SK-N-SH (cell line): ENCODE data around the gene ATP2A3. TPM values are rescaled to one million over a fixed set of nuclear protein-coding genes. Genes with fewer than 3 reads are reported as not detected.

Experiments
- CTCF ChIA-PET: fragments of 300-600, 350-600 bp; formaldehyde crosslinking; extraction: SDS; loops from one replicate; lab custom pipeline; 2021; lab: Yijun Ruan, JAX
- POLR2A ChIA-PET: fragments of 350-600 bp; sonication (Branson Sonifier 250); formaldehyde crosslinking; extraction: SDS; loops from one replicate; lab custom pipeline; 2020; ENCODE audit warnings: antibody characterized with exemption, inconsistent platforms; lab: Yijun Ruan, JAX
- DNase-seq: peaks from one replicate; pipeline ENCODE4 v3.0.0; 2012
- H2AFZ ChIP-seq: fragments of 200-600 bp; sonication (generic); 2 replicates; pipeline ENCODE4 v1.8.1; 2016; ENCODE audit warnings: antibody characterized with exemption, mild to moderate bottlenecking, low read depth
- H3F3A ChIP-seq: fragments of 200-600 bp; sonication (generic); replicated peaks from 2 replicates; pipeline ENCODE3; 2016; ENCODE audit warnings: antibody characterized with exemption, mild to moderate bottlenecking; ENCODE audit not compliant: insufficient read depth
- H3K27ac ChIP-seq, 2 experiments: fragments of 200-500 bp in 1 of 2; fragments of 200-600 bp in 1 of 2; sonication (Bioruptor generic) in 1 of 2; sonication (generic), shearing (Covaris generic) in 1 of 2; 2 replicates each; pipeline versions ENCODE4 v1.5.1 to v1.6.1; 2014 to 2016; ENCODE audit warnings: low read depth in 2 of 2, inconsistent platforms in 1 of 2, low read length in 1 of 2, mild to moderate bottlenecking in 1 of 2, mixed read lengths in 1 of 2
- H3K27me3 ChIP-seq: fragments of 200-600 bp; sonication (generic), shearing (Covaris generic); 2 replicates; pipeline ENCODE4 v1.6.1; 2016; ENCODE audit warnings: mixed run types; ENCODE audit not compliant: insufficient read depth
- H3K36me3 ChIP-seq, 2 experiments: fragments of 200-500 bp in 1 of 2; fragments of 200-600 bp in 1 of 2; sonication (Bioruptor generic) in 1 of 2; sonication (generic) in 1 of 2; replicated peaks in 1 of 2; 2 replicates each; pipeline versions ENCODE3 to v1.5.1; 2014 to 2016; ENCODE audit warnings: low read length in 1 of 2, mild to moderate bottlenecking in 1 of 2; ENCODE audit not compliant: insufficient read depth in 2 of 2, control insufficient read depth in 1 of 2
- H3K4me1 ChIP-seq, 2 experiments: fragments of 200-500 bp in 1 of 2; fragments of 200-600 bp in 1 of 2; sonication (Bioruptor generic) in 1 of 2; sonication (generic), shearing (Covaris generic) in 1 of 2; 2 replicates each; pipeline versions ENCODE4 v1.5.1 to v1.6.1; 2014 to 2016; ENCODE audit warnings: low read depth in 1 of 2, low read length in 1 of 2, mixed run types in 1 of 2; ENCODE audit not compliant: insufficient read depth in 2 of 2, control insufficient read depth in 1 of 2
- H3K4me2 ChIP-seq: fragments of 200-600 bp; sonication (generic), shearing (Covaris generic); 2 replicates; pipeline ENCODE4 v1.6.1; 2017; ENCODE audit warnings: mixed run types
- H3K4me3 ChIP-seq, 2 experiments: fragments of 200-500 bp in 1 of 2; fragments of 200-600 bp in 1 of 2; sonication (Bioruptor generic) in 1 of 2; sonication (generic), shearing (Covaris generic) in 1 of 2; 2 replicates each; pipeline versions ENCODE4 v1.5.1 to v1.8.1; 2014 to 2016; ENCODE audit warnings: low read depth in 2 of 2, inconsistent platforms in 1 of 2, low read length in 1 of 2, mild to moderate bottlenecking in 1 of 2, mixed read lengths in 1 of 2, moderate library complexity in 1 of 2
- H3K79me2 ChIP-seq: fragments of 200-600 bp; sonication (generic); 2 replicates; pipeline ENCODE4 v1.8.1; 2017; ENCODE audit warnings: mild to moderate bottlenecking; ENCODE audit not compliant: insufficient read depth
- H3K9ac ChIP-seq: fragments of 200-600 bp; sonication (generic); 2 replicates; pipeline ENCODE4 v1.6.1; 2017; ENCODE audit warnings: mixed run types
- H3K9me2 ChIP-seq: fragments of 200-600 bp; sonication (generic); 2 replicates; pipeline ENCODE4 v1.6.1; 2017; ENCODE audit warnings: mixed run types
- H3K9me3 ChIP-seq: fragments of 200-600 bp; sonication (generic); 2 replicates; pipeline ENCODE4 v1.6.1; 2017; ENCODE audit warnings: mixed run types, mild to moderate bottlenecking, moderate library complexity
- H4K20me1 ChIP-seq: fragments of 200-600 bp; sonication (generic); 2 replicates; pipeline ENCODE4 v1.6.1; 2017; ENCODE audit warnings: mild to moderate bottlenecking, mixed run types; ENCODE audit not compliant: insufficient read depth
- ELF1 ChIP-seq: IDR thresholded peaks from 2 replicates; pipeline ENCODE4 v1.4.0; 2012
- EP300 ChIP-seq, 2 experiments: IDR thresholded peaks; 2 replicates each; pipeline versions ENCODE4 v1.4.0 to v1.6.1; 2012; ENCODE audit warnings: borderline replicate concordance in 1 of 2, low read depth in 1 of 2, low read length in 1 of 2
- EZH2phosphoT487 ChIP-seq: fragments of 200-600 bp; sonication (generic); IDR thresholded peaks from 2 replicates; pipeline ENCODE4 v1.6.1; 2017; ENCODE audit warnings: low read depth, mixed run types, mild to moderate bottlenecking, antibody characterized with exemption, moderate library complexity, borderline replicate concordance
- FOSL2 ChIP-seq: IDR thresholded peaks from 2 replicates; pipeline ENCODE4 v1.4.0; 2012; ENCODE audit warnings: low read depth, mild to moderate bottlenecking, moderate library complexity, borderline replicate concordance
- FOXJ3 ChIP-seq: sonication (generic); formaldehyde crosslinking; IDR thresholded peaks from 2 replicates; pipeline ENCODE4 v1.5.1; 2020; ENCODE audit warnings: mild to moderate bottlenecking, missing genetic modification reagents
- GABPA ChIP-seq: IDR thresholded peaks from 2 replicates; pipeline ENCODE4 v1.4.0; 2012; ENCODE audit warnings: low read depth, mild to moderate bottlenecking
- GATA2 ChIP-seq: sonication (generic); formaldehyde crosslinking; IDR thresholded peaks from 2 replicates; pipeline ENCODE4 v1.5.0; 2020; ENCODE audit warnings: mild to moderate bottlenecking, missing genetic modification reagents
- JUND ChIP-seq: IDR thresholded peaks from 2 replicates; pipeline ENCODE4 v1.4.0; 2012
- MEF2A ChIP-seq: IDR thresholded peaks from 2 replicates; pipeline ENCODE4 v1.4.0; 2012; ENCODE audit warnings: low read depth, borderline replicate concordance
- NFIC ChIP-seq: IDR thresholded peaks from 2 replicates; pipeline ENCODE4 v1.4.0; 2012; ENCODE audit warnings: borderline replicate concordance
- NRF1 ChIP-seq: IDR thresholded peaks from 2 replicates; pipeline ENCODE4 v1.6.1; 2012; ENCODE audit warnings: low read depth, mild to moderate bottlenecking, low read length
- RAD21 ChIP-seq: IDR thresholded peaks from 2 replicates; pipeline ENCODE4 v1.6.1; 2012; ENCODE audit warnings: mild to moderate bottlenecking, low read length
- RCOR1 ChIP-seq: fragments of 150-350 bp; IDR thresholded peaks from 2 replicates; pipeline ENCODE4 v1.6.1; 2017; ENCODE audit warnings: antibody characterized with exemption, low read length
- SIN3A ChIP-seq: IDR thresholded peaks from 2 replicates; pipeline ENCODE4 v1.6.1; 2012; ENCODE audit warnings: low read depth, mild to moderate bottlenecking, low read length, moderate library complexity, borderline replicate concordance
- TAF1 ChIP-seq: IDR thresholded peaks from 2 replicates; pipeline ENCODE4 v1.6.1; 2012; ENCODE audit warnings: low read depth, mild to moderate bottlenecking, low read length, moderate library complexity, borderline replicate concordance
- whole genome bisulfite sequencing: methylation state at CpG from one replicate; pipeline ENCODE4 v1.1.6; 2017; ENCODE audit warnings: low lambda C conversion rate; 5-methylcytosine and 5-hydroxymethylcytosine counted together
- polyA plus RNA-seq, 3 experiments: library from polyadenylated mRNA; depleted of rRNA; stranded (reverse); fragments of >200 nt; gene quantifications; 2 replicates each; pipeline ENCODE4 v1.2.3, GENCODE V29; 2012
- TF ChIP-seq, protein P1 (sequence below): IDR thresholded peaks from 2 replicates; pipeline ENCODE4 v1.6.1; 2012; ENCODE audit warnings: mild to moderate bottlenecking, low read depth, low read length, moderate library complexity
- TF ChIP-seq, protein P2 (sequence below): fragments of 200-600 bp; sonication (generic); IDR thresholded peaks from 2 replicates; pipeline ENCODE4 v1.6.1; 2017; ENCODE audit warnings: antibody characterized with exemption, mild to moderate bottlenecking, moderate library complexity
- TF ChIP-seq, protein P3 (sequence below): IDR thresholded peaks from 2 replicates; pipeline ENCODE4 v1.4.0; 2012; ENCODE audit warnings: low read depth
- TF ChIP-seq, protein P4 (sequence below): fragments of 150-350 bp; IDR thresholded peaks from 2 replicates; pipeline ENCODE4 v1.6.1; 2016; ENCODE audit warnings: mild to moderate bottlenecking, low read depth, low read length

Gene ATP2A3
- polyA plus RNA-seq, 1 of the 3 experiments (the other 2 are of a cell fraction): 2.1 TPM

DNA sequence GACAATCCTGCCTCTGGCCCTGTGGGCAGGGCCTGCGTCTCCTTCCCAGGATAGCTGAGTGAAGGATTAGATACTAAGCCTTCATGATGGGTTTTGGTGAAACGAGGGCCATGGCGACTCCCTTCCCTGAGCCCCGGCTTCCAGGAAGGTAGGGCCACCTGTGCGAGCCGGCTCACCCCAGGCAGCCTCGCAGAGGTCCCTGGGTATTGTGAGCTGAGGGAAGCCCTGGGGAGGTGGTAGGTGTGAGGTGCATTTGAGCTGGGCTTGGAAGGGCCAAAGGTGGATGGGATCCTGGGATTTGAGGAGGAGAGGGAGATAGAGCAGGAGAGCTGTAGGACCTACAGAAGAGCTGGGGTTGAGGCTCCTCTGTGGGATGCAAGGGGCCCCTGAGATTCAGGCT lies 41.5 kb downstream of the ATP2A3 start:
- WGBS: 86% methylated on average over 7 of the region's 7 CpGs
- CTCF ChIA-PET: interaction anchor here (1.2 to 7.7 kb wide), 2 partner anchors 9 to 185 kb away, joined by 3 to 54 read pairs; no protein-coding TSS in a partner anchor
- no peak overlapping the region for H2AFZ ChIP-seq

More for the DNA sequence above, 41.5 kb downstream of the ATP2A3 start:
- Histone ChIP-seq H3K27me3 (no peaks in the 10 kb centered on the region), H3K4me2 (no peak overlapping the region), H3K27ac (no peak overlapping the region), H3K9me2 (no peaks in the 10 kb centered on the region), H3K4me1 (peaks cover 0 to 15% of the 10 kb centered on the region in 2 experiments; a peak in 1 of 4 replicates), H3K36me3 (no peaks in the 10 kb centered on the region), H3K4me3 (no peak overlapping the region), H4K20me1 (no peaks in the 10 kb centered on the region), H3F3A (no peaks in the 10 kb centered on the region), H3K9ac (no peak overlapping the region), H3K9me3 (no peaks in the 10 kb centered on the region)
- DNase-seq: no peak
- POLR2A ChIA-PET: no interaction called here
- TF ChIP-seq, protein P1, sequence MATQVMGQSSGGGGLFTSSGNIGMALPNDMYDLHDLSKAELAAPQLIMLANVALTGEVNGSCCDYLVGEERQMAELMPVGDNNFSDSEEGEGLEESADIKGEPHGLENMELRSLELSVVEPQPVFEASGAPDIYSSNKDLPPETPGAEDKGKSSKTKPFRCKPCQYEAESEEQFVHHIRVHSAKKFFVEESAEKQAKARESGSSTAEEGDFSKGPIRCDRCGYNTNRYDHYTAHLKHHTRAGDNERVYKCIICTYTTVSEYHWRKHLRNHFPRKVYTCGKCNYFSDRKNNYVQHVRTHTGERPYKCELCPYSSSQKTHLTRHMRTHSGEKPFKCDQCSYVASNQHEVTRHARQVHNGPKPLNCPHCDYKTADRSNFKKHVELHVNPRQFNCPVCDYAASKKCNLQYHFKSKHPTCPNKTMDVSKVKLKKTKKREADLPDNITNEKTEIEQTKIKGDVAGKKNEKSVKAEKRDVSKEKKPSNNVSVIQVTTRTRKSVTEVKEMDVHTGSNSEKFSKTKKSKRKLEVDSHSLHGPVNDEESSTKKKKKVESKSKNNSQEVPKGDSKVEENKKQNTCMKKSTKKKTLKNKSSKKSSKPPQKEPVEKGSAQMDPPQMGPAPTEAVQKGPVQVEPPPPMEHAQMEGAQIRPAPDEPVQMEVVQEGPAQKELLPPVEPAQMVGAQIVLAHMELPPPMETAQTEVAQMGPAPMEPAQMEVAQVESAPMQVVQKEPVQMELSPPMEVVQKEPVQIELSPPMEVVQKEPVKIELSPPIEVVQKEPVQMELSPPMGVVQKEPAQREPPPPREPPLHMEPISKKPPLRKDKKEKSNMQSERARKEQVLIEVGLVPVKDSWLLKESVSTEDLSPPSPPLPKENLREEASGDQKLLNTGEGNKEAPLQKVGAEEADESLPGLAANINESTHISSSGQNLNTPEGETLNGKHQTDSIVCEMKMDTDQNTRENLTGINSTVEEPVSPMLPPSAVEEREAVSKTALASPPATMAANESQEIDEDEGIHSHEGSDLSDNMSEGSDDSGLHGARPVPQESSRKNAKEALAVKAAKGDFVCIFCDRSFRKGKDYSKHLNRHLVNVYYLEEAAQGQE: no peak
- TF ChIP-seq JUND: no peak
- TF ChIP-seq RCOR1: no peak
- TF ChIP-seq SIN3A: no peak
- TF ChIP-seq MEF2A: no peak
- no peak for TF ChIP-seq RAD21
- no peak for TF ChIP-seq GATA2
- TF ChIP-seq, protein P2, sequence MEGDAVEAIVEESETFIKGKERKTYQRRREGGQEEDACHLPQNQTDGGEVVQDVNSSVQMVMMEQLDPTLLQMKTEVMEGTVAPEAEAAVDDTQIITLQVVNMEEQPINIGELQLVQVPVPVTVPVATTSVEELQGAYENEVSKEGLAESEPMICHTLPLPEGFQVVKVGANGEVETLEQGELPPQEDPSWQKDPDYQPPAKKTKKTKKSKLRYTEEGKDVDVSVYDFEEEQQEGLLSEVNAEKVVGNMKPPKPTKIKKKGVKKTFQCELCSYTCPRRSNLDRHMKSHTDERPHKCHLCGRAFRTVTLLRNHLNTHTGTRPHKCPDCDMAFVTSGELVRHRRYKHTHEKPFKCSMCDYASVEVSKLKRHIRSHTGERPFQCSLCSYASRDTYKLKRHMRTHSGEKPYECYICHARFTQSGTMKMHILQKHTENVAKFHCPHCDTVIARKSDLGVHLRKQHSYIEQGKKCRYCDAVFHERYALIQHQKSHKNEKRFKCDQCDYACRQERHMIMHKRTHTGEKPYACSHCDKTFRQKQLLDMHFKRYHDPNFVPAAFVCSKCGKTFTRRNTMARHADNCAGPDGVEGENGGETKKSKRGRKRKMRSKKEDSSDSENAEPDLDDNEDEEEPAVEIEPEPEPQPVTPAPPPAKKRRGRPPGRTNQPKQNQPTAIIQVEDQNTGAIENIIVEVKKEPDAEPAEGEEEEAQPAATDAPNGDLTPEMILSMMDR: no peak
- no peak for TF ChIP-seq EP300 (IDR thresholded peaks at IDR 0.05; ENCODE audit: borderline replicate concordance in 1 of 2, low read depth in 1 of 2, low read length in 1 of 2)
- no peak for TF ChIP-seq TAF1
- TF ChIP-seq, protein P3, sequence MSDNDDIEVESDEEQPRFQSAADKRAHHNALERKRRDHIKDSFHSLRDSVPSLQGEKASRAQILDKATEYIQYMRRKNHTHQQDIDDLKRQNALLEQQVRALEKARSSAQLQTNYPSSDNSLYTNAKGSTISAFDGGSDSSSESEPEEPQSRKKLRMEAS: no peak
- TF ChIP-seq GABPA: no peak
- TF ChIP-seq, protein P4, sequence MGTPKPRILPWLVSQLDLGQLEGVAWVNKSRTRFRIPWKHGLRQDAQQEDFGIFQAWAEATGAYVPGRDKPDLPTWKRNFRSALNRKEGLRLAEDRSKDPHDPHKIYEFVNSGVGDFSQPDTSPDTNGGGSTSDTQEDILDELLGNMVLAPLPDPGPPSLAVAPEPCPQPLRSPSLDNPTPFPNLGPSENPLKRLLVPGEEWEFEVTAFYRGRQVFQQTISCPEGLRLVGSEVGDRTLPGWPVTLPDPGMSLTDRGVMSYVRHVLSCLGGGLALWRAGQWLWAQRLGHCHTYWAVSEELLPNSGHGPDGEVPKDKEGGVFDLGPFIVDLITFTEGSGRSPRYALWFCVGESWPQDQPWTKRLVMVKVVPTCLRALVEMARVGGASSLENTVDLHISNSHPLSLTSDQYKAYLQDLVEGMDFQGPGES: no peak
- no peak for TF ChIP-seq ELF1
- no peak for TF ChIP-seq EZH2phosphoT487
- no peak for TF ChIP-seq FOSL2
- TF ChIP-seq NRF1: no peak
- TF ChIP-seq FOXJ3 (CRISPR knock-in tag): no peak
- TF ChIP-seq NFIC: no peak
- TF ChIP-seq, all 33 proteins: peak for 0
- no peaks in the 10 kb centered on the region for H3K79me2 ChIP-seq
